Gastrocnemius medialis (tissue), 4 donors: ENCODE data around the gene NEK1. TPM values are rescaled to one million over a fixed set of nuclear protein-coding genes. Genes with fewer than 3 reads are reported as not detected.
A peak's percentile ranks its signal among the peaks of the same experiment; 100 is the strongest.

Source experiments
- ATAC-seq, 2 donors: fragments of 150-250 bp; one replicate each; pipeline ENCODE4 v1.9.1; 2016
- DNase-seq, 2 donors: peaks; one replicate each; pipeline ENCODE4 v3.0.0-alpha.2; 2019
- H3K27ac ChIP-seq, 4 donors: fragments of 200-600 bp; sonication (generic); 1 replicate in 1 of 4; 2 replicates in 3 of 4; pipeline ENCODE4 v1.5.1; 2016 to 2018; ENCODE audit warnings: mild to moderate bottlenecking in 2 of 4, moderate library complexity in 1 of 4
- H3K27me3 ChIP-seq, 3 donors: fragments of 200-600 bp; sonication (generic) in 2 of 3; 1 replicate in 1 of 3; 2 replicates in 2 of 3; pipeline versions ENCODE4 v1.5.1 to v1.6.0; 2016 to 2019; ENCODE audit warnings: mild to moderate bottlenecking in 1 of 3, moderate library complexity in 1 of 3
- H3K36me3 ChIP-seq, 2 donors: fragments of 200-600 bp; sonication (generic) in 1 of 2; one replicate each; pipeline ENCODE4 v1.5.1; 2017 to 2018
- H3K4me1 ChIP-seq, 2 donors: fragments of 200-600 bp; sonication (generic) in 1 of 2; one replicate each; pipeline ENCODE4 v1.5.1; 2016 to 2017; ENCODE audit warnings: mild to moderate bottlenecking in 2 of 2
- H3K4me3 ChIP-seq, 4 donors: fragments of 200-600 bp; sonication (generic) in 3 of 4; 1 replicate in 1 of 4; 2 replicates in 3 of 4; pipeline ENCODE4 v1.5.1; 2016 to 2019; ENCODE audit warnings: mild to moderate bottlenecking in 2 of 4
- H3K9me3 ChIP-seq, 3 donors: fragments of 200-600 bp; sonication (generic) in 2 of 3; 1 replicate in 1 of 3; 2 replicates in 2 of 3; pipeline ENCODE4 v1.5.1; 2016 to 2019
- CTCF ChIP-seq, 5 experiments: fragments of 450-650 bp in 3 of 5; fragments of 200-600 bp in 2 of 5; sonication (generic) in 2 of 5; IDR thresholded peaks in 4 of 5; conservative IDR thresholded peaks in 1 of 5; 1 replicate in 4 of 5; 2 replicates in 1 of 5; pipeline ENCODE4 v1.5.1; 2016 to 2019; ENCODE audit warnings: antibody characterized with exemption in 5 of 5, mild to moderate bottlenecking in 3 of 5, moderate library complexity in 3 of 5
- POLR2A ChIP-seq, 2 donors: fragments of 450-650 bp; IDR thresholded peaks; one replicate each; pipeline ENCODE4 v1.6.1; 2017; ENCODE audit warnings: antibody characterized with exemption in 2 of 2, mild to moderate bottlenecking in 2 of 2, moderate library complexity in 2 of 2
- in situ Hi-C, 4 donors: fragments of 200-750 bp; cut with MboI; loops; one replicate each; pipeline versions ENCODE4 v1.15.0 to v1.8.0; 2017; ENCODE audit warnings: low sequenced_read_pairs in 4 of 4
- intact Hi-C: fragments of 100-400 bp; cut with DNase I; formaldehyde crosslinking; loops from one replicate; pipeline ENCODE4 v1.15.1; 2023; ENCODE audit warnings: low total_unique reads
- total RNA-seq, 4 donors: library from RNA; depleted of rRNA; stranded (reverse); fragments of >200 nt; gene quantifications; one replicate each; pipeline versions ENCODE4 v1.1.0 to v1.2.3, GENCODE V29; 2016

Gene NEK1
- total RNA-seq, 4 donors from 2014 or later = 2.6 to 11.0 (median 3.9) TPM

- H3K27me3 ChIP-seq = no peaks in the 10 kb centered on the region
- no peaks in the 10 kb centered on the region for H3K9me3 ChIP-seq
- ATAC-seq (peak; percentile 64 to 82), DNase-seq (peak; percentile 11 to 30)
- no peaks in the 10 kb centered on the region for H3K4me1 ChIP-seq
- TF ChIP-seq CTCF (IDR thresholded peaks at IDR 0.05 in 4 of 5, conservative IDR thresholded peaks at IDR 0.05 in 1 of 5) (no peak), POLR2A (IDR thresholded peaks at IDR 0.05) (no peak)
- no peak overlapping the region for H3K27ac ChIP-seq
- H3K4me3 ChIP-seq = no peak overlapping the region
- intact Hi-C loops (no loop called here), in situ Hi-C loops (no loop called here)
- H3K36me3 ChIP-seq = no peaks in the 10 kb centered on the region
These were observed 201.3 kb downstream of the NEK1 start for GRCh38 chr4:169410839-169411770.

- no peak for ATAC-seq
- intact Hi-C loops = loop anchor here (10.0 kb wide), 1 partner anchor 383 kb away; no protein-coding TSS in a partner anchor
- no peak for DNase-seq
These were observed 205.1 kb downstream of the NEK1 start for GRCh38 chr4:169407217-169407845.

GRCh38 chr4:169404960-169405359 is 207.4 kb downstream of the NEK1 start:
- no peak overlapping the region for H3K27ac ChIP-seq

More at GRCh38 chr4:169407217-169407845, 205.1 kb downstream of the NEK1 start:
- Histone ChIP-seq H3K27me3 (no peaks in the 10 kb centered on the region), H3K4me1 (peaks cover 2 to 5% of the 10 kb centered on the region in 2 donors), H3K27ac (no peak overlapping the region), H3K4me3 (no peak overlapping the region), H3K9me3 (no peaks in the 10 kb centered on the region), H3K36me3 (no peaks in the 10 kb centered on the region)
- no peak for TF ChIP-seq CTCF (IDR thresholded peaks at IDR 0.05 in 4 of 5, conservative IDR thresholded peaks at IDR 0.05 in 1 of 5)
- no peak for TF ChIP-seq POLR2A (IDR thresholded peaks at IDR 0.05)
- in situ Hi-C loops = no loop called here

GRCh38 chr4:169400832-169401231 is 211.6 kb downstream of the NEK1 start:
- Histone ChIP-seq H3K36me3 (peaks cover 0 to 8% of the 10 kb centered on the region in 2 donors), H3K27me3 (no peaks in the 10 kb centered on the region), H3K4me3 (no peak overlapping the region), H3K9me3 (no peaks in the 10 kb centered on the region), H3K27ac (no peak overlapping the region), H3K4me1 (peaks cover 2 to 5% of the 10 kb centered on the region in 2 donors)
- DNase-seq (no peak), ATAC-seq (no peak)
- intact Hi-C loops = loop anchor here (10.0 kb wide), 1 partner anchor 376 kb away; no protein-coding TSS in a partner anchor
- TF ChIP-seq POLR2A (IDR thresholded peaks at IDR 0.05) (no peak), CTCF (IDR thresholded peaks at IDR 0.05 in 4 of 5, conservative IDR thresholded peaks at IDR 0.05 in 1 of 5) (no peak)
- in situ Hi-C loops = no loop called here

More at GRCh38 chr4:169404960-169405359, 207.4 kb downstream of the NEK1 start:
- intact Hi-C loops (loop anchor here (10.0 kb wide), 1 partner anchor 380 kb away; no protein-coding TSS in a partner anchor), in situ Hi-C loops (no loop called here)
- no peaks in the 10 kb centered on the region for H3K27me3 ChIP-seq
- TF ChIP-seq CTCF (IDR thresholded peaks at IDR 0.05 in 4 of 5, conservative IDR thresholded peaks at IDR 0.05 in 1 of 5) = no peak
- no peak for TF ChIP-seq POLR2A (IDR thresholded peaks at IDR 0.05)
- no peak for DNase-seq
- H3K4me1 ChIP-seq = peaks cover 2 to 5% of the 10 kb centered on the region in 2 donors
- H3K9me3 ChIP-seq = no peaks in the 10 kb centered on the region
- peaks cover 0 to 3% of the 10 kb centered on the region in 2 donors for H3K36me3 ChIP-seq
- no peak for ATAC-seq
- no peak overlapping the region for H3K4me3 ChIP-seq
